Measurements from ENCODE around the gene LEF1.
"Not testable (repeated sequence)": the region's sequence is repeated elsewhere in the genome, so short reads cannot be mapped to it uniquely, and the experiment has no call there.

Gene LEF1

GRCh38 chr4:108029016-108029720 lies 139.6 kb downstream of the LEF1 start:
- no peak for FAIRE-seq

GRCh38 chr4:108024878-108025165 lies 143.9 kb downstream of the LEF1 start:
- no peak for FAIRE-seq

- no peak for FAIRE-seq
Observed at GRCh38 chr4:108024085-108024877, 144.5 kb downstream of the LEF1 start.

- FAIRE-seq: no peak
Observed at GRCh38 chr4:108018884-108019187, 149.9 kb downstream of the LEF1 start.

GRCh38 chr4:108018040-108018883 lies 150.5 kb downstream of the LEF1 start:
- peak; percentile 83 for FAIRE-seq

GRCh38 chr4:108013955-108014354 lies 154.8 kb downstream of the LEF1 start:
- no peak for FAIRE-seq

GRCh38 chr4:108013327-108013726 lies 155.4 kb downstream of the LEF1 start:
- FAIRE-seq: no peak

GRCh38 chr4:108012382-108012781 lies 156.3 kb downstream of the LEF1 start:
- not testable (repeated sequence) for FAIRE-seq

- no peak for FAIRE-seq
Observed at GRCh38 chr4:108010167-108010566, 158.6 kb downstream of the LEF1 start.

- FAIRE-seq: no peak
Observed at GRCh38 chr4:108008721-108009120, 160.0 kb downstream of the LEF1 start.

GRCh38 chr4:108007984-108008383 lies 160.7 kb downstream of the LEF1 start:
- no peak for FAIRE-seq

GRCh38 chr4:108006361-108006760 lies 162.4 kb downstream of the LEF1 start:
- no peak for FAIRE-seq

- no peak for FAIRE-seq
Observed at GRCh38 chr4:108005807-108006206, 162.9 kb downstream of the LEF1 start.

- FAIRE-seq: no peak
Observed at GRCh38 chr4:108004646-108005045, 164.1 kb downstream of the LEF1 start.

GRCh38 chr4:108003982-108004515 lies 164.7 kb downstream of the LEF1 start:
- no peak for FAIRE-seq

- FAIRE-seq: no peak
Observed at GRCh38 chr4:108001540-108002135, 167.1 kb downstream of the LEF1 start.

- FAIRE-seq: no peak
Observed at GRCh38 chr4:107999932-108000539, 168.7 kb downstream of the LEF1 start.

- no peak for FAIRE-seq
Observed at GRCh38 chr4:107997794-107998193, 170.9 kb downstream of the LEF1 start.

Data from endometrium (tissue), 2 donors.